ENCODE data around the gene RNF207. TPM values are rescaled to one million over a fixed set of nuclear protein-coding genes. Genes with fewer than 3 reads are reported as not detected.

The RNF207 gene
- total RNA-seq, 1 donor from 2014 or later, result 34.5 TPM

DNA sequence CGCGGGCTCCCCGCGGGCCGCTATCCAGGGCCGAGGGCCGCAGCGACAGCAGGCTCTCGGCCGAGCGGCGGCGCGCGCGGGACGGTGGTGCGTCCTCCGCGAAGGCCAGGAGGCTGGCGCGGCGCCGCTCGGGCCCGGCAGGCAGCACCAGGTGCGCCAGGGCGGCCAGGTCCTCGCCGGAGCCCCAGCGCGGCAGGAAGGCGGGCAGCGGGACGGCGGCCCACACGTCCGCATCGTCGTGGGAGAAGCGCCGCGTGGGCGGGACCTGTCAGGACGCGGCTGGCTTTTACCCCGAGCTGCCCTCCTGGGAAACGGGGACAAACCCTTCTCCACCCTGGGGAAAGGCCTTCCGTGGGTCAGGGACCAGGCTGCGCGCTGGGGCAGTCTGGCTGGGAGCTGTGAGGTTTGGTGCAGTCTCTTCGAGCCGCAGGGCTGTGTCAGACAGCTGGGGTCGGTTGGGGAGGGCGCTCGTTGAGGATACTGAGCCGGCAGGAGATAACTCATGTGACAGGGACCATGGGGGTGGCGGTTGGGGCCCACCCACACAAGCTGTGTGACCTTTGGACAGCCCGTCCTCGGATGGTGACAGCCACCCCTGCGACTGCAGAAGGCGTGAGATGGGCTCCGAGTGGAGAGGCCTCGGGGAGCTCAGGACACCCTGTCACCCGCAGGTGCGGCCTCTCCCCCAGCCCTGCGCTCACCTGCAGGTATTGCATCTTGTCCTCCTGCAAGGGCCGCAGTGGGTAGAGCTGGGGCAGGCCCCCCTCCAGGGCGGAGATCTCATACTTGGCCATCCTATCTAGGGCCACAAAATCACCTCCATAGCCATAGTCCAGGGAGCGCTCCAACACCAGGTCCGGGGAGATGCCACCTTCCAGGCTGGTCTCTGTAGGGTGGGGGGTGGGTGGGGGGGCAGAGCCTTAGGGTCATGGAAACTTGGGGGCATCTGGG lies 44.1 kb downstream of the RNF207 start:
- Mint-ChIP-seq H3K27ac (no peak overlapping the region), H3K9me3 (no peaks in the 10 kb centered on the region), H3K4me1 (ENCODE audit: unreplicated experiment) (peaks cover 7% of the 10 kb centered on the region), H3K4me3 (peak overlapping the region; percentile 34), H3K27me3 (peaks cover 65% of the 10 kb centered on the region), H3K36me3 (no peaks in the 10 kb centered on the region)
- TF ChIP-seq, protein P1, sequence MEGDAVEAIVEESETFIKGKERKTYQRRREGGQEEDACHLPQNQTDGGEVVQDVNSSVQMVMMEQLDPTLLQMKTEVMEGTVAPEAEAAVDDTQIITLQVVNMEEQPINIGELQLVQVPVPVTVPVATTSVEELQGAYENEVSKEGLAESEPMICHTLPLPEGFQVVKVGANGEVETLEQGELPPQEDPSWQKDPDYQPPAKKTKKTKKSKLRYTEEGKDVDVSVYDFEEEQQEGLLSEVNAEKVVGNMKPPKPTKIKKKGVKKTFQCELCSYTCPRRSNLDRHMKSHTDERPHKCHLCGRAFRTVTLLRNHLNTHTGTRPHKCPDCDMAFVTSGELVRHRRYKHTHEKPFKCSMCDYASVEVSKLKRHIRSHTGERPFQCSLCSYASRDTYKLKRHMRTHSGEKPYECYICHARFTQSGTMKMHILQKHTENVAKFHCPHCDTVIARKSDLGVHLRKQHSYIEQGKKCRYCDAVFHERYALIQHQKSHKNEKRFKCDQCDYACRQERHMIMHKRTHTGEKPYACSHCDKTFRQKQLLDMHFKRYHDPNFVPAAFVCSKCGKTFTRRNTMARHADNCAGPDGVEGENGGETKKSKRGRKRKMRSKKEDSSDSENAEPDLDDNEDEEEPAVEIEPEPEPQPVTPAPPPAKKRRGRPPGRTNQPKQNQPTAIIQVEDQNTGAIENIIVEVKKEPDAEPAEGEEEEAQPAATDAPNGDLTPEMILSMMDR (conservative IDR thresholded peaks at IDR 0.05), result no peak
- no peak for DNase-seq (ENCODE audit: extremely low spot score, unreplicated experiment)

DNA sequence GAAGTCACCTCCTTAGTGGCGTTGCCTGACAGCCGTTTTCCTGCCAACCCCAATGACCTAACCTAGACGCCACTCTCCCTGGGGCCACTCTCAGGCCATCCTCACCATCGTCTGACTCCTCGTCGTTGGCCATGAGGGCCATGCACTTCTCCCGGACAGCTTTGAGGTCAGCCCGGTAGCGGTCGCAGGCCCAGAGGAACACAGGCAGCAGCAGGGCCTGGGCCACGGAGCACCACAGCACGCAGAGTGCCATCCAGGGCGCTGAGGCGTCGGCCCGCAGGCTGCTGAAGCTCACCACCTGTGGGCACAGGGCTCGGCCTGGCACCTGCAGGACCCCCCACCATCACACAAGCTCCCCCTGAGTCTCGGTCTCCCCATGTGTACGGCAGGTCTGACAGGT lies 45.3 kb downstream of the RNF207 start:
- peaks cover 61% of the 10 kb centered on the region for H3K27me3 Mint-ChIP-seq
- no peaks in the 10 kb centered on the region for H3K9me3 Mint-ChIP-seq
- peaks cover 7% of the 10 kb centered on the region for H3K4me1 Mint-ChIP-seq (ENCODE audit: unreplicated experiment)
- TF ChIP-seq, protein P1 (conservative IDR thresholded peaks at IDR 0.05), result no peak
- no peak for DNase-seq (ENCODE audit: extremely low spot score, unreplicated experiment)
- no peak overlapping the region for H3K4me3 Mint-ChIP-seq
- no peak overlapping the region for H3K27ac Mint-ChIP-seq
- no peaks in the 10 kb centered on the region for H3K36me3 Mint-ChIP-seq

DNA sequence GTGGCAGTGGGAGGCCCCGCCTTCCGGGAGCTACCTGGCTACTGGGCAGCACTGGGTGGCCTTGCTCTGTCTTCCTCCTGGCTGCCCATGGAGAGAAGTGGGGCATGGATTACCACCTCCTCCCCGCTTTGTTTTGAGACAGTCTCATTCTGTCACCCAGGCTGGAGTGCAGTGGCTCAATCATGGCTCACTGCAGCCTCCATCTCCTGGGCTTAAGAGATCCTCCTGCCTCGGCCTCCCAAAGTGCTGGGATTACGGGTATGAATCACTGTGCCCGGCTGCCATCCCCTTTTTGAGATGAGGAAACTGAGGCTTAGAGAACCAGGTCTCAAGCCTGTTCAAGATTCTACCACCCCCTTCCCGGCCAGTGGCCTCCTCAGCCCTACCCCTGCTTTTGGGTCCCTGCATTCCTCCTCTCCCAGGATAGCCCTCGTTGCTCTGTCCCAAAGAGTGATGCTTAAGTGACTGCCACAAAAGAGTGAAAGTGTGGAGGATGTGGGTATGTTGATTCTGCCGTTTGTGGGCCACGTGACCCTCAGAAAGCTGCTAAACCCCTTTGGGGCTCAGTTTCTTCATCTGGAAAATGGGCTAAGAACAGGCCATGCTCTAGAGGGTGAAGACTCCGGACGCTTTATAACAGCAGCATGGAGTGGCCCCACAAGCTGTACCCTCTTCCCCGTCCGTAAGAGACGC lies 45.9 kb downstream of the RNF207 start:
- Mint-ChIP-seq H3K4me1 (ENCODE audit: unreplicated experiment) (peaks cover 3% of the 10 kb centered on the region), H3K27ac (no peak overlapping the region), H3K4me3 (no peak overlapping the region), H3K9me3 (no peaks in the 10 kb centered on the region), H3K27me3 (peaks cover 56% of the 10 kb centered on the region), H3K36me3 (no peaks in the 10 kb centered on the region)
- DNase-seq (ENCODE audit: extremely low spot score, unreplicated experiment), result no peak
- TF ChIP-seq, protein P1 (conservative IDR thresholded peaks at IDR 0.05), result no peak

DNA sequence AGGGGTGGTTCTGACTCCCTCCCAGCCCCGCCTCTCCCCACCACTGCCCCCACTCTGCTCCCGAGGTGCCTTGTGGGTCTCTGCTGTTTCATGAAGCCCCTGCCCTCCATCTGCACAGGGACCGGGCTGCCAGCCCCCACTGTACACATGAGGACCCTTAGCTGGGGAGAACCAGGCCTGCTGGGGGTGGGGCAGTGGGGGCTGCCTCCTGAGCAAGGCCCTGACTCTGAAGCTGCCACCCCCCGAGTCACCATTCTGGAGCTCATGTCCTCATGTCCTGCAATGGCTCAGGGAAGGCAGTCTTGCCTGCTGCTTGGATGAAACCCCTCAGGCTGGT lies 46.4 kb downstream of the RNF207 start:
- TF ChIP-seq, protein P1 (conservative IDR thresholded peaks at IDR 0.05), result no peak
- no peaks in the 10 kb centered on the region for H3K4me1 Mint-ChIP-seq (ENCODE audit: unreplicated experiment)
- no peak overlapping the region for H3K27ac Mint-ChIP-seq
- no peaks in the 10 kb centered on the region for H3K36me3 Mint-ChIP-seq
- no peak for DNase-seq (ENCODE audit: extremely low spot score, unreplicated experiment)
- H3K9me3 Mint-ChIP-seq, result no peaks in the 10 kb centered on the region
- no peak overlapping the region for H3K4me3 Mint-ChIP-seq
- peaks cover 56% of the 10 kb centered on the region for H3K27me3 Mint-ChIP-seq

DNA sequence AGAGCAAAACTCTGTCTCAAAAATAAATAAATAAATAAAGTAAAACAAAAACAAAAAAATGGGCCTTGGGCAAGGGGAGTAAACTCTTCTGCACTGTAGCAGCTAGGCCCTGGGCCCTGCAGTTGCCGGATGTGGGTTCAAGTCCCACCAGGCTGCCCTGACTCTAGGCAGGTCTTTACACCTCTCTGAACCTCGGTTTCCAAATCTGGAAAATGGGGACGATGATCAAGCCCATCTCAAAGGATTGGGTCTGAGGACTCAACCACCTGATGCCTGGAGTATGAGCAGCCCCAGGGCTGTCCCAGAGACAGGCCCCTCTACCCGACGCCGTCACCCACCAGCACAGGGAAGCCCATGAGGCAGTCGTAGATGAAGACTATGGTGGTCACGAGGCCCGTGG lies 47.5 kb downstream of the RNF207 start:
- Mint-ChIP-seq H3K36me3 (no peaks in the 10 kb centered on the region), H3K27ac (no peak overlapping the region), H3K9me3 (no peaks in the 10 kb centered on the region), H3K27me3 (peaks cover 51% of the 10 kb centered on the region), H3K4me3 (no peak overlapping the region), H3K4me1 (ENCODE audit: unreplicated experiment) (no peaks in the 10 kb centered on the region)
- DNase-seq (ENCODE audit: extremely low spot score, unreplicated experiment), result no peak
- TF ChIP-seq, protein P1 (conservative IDR thresholded peaks at IDR 0.05), result no peak
